ENCODE results near the gene HCST.

GRCh38 chr19:35925501-35925900 lies 23.2 kb downstream of the HCST start:
- TF ChIP-seq CTCF (IDR thresholded peaks at IDR 0.05; ENCODE audit: low read depth, low read length, poor library complexity, severe bottlenecking), result no peak
- TF ChIP-seq EZH2phosphoT487 (IDR thresholded peaks at IDR 0.05; ENCODE audit: borderline replicate concordance, low read length), result no peak

All from DOHH2 (cell line).